HG03521 (cell line): ENCODE measurements around the gene APOL2.
"Not testable (repeated sequence)": the region's sequence is repeated elsewhere in the genome, so short reads cannot be mapped to it uniquely, and the experiment has no call there.

ENCODE experiments used
- ATAC-seq: cut with Tn5 transposase; IDR thresholded peaks from one replicate; pipeline ENCODE4 v1.9.1; 2021; ENCODE audit warnings: mild to moderate bottlenecking, moderate library complexity; ENCODE audit not compliant: unreplicated experiment

Gene APOL2

DNA sequence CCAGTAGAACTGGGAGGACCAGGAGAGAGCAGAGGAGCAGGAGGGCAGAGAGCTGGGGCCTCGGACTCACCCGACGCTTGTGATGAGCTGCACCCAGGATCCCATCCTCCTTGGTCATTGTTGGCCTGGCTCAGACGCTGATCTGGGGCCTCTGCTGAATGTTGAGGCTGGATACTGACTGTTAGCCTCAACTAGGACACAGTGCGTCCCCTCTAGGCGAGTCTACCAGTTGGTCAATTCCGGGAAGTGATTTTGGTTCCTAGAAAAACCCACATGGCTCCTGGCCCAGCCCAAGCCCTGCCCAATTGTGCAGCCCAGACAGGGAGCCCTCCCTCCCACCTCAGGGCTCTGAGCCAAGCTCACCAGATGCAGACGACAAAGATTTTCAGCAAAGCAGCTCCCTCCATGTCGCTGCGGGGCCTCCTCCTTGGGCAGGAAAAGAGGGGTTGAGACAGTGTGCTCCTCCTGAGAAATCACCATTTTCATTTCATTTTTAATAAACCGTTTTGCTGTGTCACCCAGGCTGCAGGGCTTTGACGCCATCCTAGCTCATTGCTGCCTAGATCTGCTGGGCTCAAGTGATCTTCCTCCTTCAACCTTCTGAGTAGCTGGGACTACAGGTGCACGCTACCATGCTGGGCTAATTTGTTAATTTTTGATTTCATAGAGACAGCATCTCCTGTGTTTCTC lies 37.6 kb downstream of the APOL2 start, which contains the start of gene APOL4:
Gene APOL4 (minus strand): TSS at position 180 of the 690 bp plus-strand sequence. CDS start 75 bp downstream, at position 105.
- ATAC-seq, result no peak

DNA sequence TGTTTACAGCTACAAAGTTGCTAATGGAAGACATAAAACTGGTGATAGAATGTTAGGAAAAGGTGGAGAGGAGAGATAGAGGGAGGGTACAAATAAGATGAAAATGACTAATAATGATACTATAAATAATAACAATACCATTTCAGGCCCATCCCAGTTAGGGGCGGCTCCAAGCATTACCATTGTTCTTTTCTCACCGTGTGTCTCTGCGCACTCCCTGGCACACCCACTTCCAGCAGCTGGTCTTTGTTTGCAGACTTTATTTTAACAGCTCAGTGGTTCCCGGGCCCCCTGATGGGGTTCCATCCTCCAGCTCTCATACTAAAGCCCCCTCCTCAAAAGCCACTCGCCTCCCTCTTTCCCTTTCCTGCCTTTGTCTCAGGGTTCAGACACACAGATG lies 38.3 kb downstream of the APOL2 start:
- not testable (repeated sequence) for ATAC-seq

DNA sequence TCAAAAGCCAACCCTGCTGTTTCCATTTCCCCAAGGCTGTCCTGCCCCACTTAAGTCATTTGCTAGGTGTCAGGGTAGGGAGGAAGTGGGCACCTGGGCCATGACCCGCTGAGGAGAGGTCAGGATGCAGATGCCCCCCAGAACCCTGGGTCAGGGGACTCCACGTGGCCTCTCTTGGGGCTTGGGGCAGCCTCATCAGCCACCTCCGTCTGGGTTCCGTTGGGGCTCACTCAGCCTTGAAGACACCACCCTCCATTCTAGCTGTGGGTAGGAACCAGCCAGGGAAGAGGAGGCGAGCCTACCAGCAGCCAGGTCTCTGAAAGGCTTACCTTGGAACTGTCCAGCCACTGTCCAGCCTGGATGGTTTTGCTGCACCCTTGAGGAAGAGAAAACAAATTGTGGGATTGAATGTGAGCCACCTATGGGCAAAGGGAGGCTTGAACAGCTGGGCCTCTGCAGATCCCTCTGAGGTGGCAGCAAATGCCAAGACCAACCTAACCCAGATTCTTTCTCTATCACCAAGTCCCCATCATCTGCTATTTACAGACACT lies 40.3 kb downstream of the APOL2 start:
- ATAC-seq, result no peak

DNA sequence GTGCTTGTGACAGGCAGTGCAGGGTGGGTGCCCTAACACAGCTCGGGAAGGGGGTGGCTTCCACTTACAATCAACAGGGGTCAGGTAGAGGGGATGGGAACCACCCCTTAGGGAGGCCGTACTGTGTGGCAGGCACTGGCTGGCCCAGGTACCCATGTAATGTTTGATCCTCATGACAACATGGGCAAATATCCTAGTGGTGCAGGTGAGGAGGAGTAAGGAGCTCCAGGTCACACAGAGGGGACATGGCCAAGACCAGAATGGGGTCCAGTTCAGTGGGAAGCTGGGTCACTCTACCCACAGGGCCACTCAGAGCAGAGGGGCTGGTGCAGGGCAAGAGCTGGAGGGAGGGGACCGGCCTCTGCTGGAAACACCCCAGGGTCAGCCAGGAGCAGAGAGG lies 40.8 kb downstream of the APOL2 start:
- no peak for ATAC-seq

DNA sequence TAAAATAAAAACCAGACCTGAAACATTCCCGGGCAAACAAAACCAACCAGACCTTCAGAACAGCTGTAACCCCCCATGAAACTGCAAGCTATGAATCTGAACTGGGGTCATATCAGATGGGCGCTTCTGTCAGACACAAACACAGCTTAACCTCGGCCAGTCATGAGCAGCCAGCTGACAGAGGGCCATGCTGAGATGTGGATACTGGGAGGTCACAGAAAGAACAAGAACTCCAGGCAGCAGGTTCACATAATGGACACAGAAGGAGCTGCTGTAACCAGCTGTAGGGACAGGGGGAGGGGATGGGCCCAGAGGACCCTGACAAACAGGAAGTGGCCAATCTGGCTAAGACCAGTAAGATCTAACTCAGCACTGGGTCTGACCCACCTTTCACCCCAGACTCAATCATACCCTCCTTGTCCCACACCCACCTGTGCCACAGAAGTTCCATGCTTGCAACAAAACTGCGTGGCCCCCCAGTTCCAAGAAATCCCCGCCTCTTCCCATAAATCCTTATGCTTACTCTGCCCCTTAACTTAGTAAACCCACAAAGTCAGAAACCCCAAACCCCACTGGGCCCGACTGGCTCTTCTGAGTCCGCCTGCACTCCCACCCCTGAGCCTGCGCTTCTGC lies 41.7 kb downstream of the APOL2 start:
- no peak for ATAC-seq

DNA sequence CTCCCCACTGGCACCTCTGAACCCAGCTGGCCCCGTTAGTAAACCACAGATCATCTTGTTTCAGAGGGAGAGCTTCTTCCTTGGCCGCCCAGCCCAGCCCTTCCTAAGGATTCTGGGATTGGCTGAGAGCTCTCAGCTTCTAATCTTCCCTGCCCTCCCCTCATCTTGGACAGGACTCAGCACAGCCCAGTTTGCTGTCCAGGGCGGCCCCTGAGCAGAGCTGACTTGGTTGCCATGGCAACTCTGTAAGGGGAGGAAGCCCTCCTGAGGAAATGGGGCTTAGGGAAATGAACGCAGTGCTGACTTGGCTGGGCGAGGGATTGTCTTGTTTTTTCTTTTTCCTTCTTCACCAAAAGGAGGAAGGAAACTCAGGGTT lies 42.3 kb downstream of the APOL2 start:
- no peak for ATAC-seq

DNA sequence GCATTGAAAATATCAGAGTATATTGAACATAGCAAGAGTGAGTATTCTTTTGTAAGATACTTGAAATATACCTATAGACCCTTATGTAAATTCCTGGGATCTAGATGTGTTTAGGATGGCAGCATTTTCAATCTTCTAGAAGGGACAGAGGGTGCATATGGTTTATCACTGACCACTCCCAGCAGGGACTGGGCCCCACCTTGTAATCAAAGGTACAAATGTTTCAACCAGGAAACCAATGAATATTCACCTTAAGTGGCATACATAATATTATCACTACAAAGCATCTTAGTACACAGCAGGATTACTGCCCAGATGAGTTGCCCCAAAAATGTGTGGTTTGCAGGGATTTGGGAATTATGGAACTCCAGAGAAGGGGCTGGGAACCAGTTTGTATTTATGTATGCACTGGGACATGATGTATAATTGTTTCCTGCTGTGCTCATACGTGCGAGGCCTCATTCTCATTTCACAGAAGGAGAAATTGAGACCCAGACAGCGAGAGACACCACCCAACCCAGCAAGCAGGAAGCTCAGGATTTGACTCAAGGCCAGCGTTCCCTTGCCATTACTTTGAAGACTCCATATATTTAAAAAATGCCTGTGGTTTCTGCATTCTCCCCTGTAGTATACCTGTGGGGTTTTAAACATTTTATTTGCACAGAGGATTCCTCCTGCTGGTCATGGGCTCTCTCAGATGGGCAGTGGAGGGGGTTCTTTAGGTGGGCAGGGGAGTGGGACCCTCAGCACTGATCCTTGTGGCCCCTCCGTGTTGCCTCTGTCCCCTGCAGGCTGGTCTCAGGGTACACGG lies 42.9 kb downstream of the APOL2 start:
- ATAC-seq, result no peak

DNA sequence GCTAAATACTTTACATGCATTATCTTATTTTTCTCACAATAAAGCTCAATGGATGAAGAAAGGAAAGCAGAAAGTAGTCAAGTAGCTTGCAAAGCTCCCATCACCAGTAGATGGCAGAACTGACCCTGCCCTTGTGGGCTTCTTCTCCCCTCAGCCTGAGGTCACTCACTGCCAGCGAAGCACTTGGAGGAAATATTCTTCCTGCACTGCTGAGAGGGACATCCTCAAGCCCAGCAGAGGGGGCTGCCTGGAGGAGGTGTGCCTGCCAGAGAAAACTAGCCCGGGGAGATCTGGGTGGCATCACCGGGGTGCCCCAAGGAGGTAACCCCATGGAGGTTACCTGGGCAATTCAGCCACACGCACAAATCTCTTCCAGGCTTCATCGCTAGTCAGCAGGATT lies 44.4 kb downstream of the APOL2 start:
- no peak for ATAC-seq

DNA sequence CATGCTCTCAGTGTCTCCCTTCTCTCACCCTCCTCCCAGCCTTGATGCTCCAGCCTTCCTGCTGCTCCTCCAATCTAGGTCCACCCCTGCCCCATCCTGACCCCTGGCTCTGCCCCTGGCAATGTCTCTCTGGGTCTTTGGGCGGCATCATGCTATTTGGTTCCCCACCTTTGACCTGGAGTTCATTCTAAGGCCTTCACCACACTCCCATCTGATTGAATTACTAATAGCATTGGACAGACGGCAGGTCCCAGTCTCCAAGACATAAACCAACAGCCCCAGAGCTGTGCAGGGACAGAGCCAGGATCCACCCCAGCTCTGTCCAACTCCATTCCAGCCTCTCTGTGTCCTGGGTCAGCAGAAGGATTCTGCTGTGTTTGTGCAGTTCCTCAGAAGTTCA lies 44.9 kb downstream of the APOL2 start:
- ATAC-seq, result no peak

DNA sequence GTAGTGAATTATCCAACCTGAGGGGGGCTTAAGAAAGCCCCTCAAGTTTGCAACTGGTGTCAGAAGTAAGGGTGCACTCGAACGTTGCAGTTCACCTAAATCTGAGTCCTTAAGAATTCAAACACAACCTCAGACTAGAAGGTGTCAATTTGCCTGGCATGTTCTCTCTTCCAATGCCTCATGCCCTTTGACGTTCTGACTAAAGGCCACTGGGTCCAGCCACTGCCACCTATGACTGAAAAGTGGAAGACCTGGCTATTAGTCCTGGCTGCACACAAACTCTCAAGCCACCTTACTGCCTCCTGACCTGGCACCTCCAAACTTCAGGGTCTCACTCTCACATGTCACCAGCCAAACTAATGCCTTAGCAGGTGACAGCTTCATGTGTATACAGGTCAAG lies 45.8 kb downstream of the APOL2 start:
- no peak for ATAC-seq

DNA sequence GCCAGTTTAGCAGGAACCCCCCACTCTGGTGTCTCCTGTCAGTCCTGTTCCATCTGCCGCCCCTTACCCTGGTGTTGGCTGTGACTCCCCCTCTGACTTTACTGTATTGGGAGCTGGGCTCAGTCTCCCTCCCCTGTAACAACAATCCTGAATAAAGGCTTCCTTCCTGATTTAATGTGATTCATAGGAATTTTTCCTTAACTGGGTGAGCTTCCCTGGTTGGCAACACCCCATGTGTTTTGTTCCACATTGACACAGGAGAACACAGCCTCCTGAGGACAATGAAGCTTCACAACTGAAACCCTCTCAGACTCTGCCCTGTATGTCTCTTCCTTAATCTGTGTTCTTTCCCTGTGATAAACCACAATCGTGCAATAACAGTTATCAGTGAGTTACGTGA lies 46.2 kb downstream of the APOL2 start:
- ATAC-seq, result no peak

DNA sequence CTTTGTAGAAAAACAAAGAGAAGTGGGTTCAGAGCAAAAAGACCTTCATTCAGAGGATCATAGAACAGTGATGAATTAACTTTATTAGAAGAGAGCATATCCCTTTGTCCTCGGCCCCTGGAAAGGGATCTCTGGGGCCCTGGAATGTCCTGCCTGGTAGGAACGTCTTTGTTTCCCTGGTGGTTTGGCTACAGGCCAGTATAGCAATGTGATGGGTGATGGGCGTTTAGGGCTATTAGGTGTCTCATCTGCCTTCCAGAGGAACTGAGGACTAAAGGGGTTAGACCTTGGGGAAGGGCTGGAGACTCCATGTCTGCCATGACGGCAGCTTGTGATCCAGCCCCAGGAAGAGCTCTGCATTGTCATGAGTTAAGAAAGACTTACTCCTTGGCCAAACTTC lies 46.8 kb downstream of the APOL2 start:
- no peak for ATAC-seq

DNA sequence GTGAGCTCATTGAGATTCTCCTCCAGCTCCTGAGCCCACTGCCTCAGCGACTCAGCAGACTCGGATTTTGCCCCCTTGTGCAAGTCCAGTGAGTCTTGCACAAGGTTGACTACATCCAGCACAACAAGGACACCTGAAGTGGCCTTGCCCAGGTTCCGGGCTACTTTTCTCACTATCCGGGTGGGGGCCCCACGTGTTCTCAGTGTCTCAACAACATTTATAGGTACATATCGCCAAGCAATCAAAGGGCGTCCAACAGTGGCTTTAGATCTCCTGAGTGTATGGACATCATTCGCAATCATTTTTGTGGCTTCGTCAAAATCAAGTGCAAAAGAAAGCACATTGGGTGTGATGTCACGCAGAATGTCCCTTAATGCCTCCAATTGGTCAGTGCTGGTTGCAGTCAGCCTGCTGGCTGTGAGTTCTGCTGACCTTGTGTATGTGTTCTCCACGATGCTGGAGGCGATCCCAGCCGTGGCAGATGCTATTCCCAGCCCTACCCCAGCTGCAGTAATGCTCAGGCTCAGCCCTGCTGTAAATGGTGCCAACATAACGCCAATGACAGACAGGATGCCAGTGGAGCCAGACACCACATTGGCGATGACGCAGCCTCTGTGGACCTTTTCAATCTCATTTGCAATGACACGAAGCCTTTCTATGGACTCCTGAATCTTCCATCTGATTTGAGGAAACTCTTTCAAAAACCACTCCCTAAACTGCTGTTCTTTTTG lies 48.1 kb downstream of the APOL2 start:
- ATAC-seq, result no peak

DNA sequence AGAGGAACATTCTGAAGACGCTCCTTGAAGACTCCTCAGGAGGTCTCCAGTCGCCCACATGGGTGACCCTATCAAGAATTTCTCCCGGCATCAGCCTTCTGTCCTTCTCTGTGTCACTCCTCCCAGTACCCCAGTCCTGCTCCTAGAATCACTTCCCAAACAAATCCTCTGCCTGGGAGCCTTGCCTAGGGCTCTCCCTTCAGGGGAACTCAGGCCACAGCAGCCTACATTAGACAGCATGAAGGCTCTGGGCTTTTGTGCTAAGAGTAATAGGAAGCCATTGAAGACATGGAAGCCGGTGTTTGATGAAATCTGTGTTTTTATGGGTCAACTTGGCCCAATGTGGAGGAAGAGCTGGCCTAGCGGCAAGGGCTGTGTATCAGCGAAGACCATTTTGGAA lies 51.5 kb downstream of the APOL2 start:
- not testable (repeated sequence) for ATAC-seq

DNA sequence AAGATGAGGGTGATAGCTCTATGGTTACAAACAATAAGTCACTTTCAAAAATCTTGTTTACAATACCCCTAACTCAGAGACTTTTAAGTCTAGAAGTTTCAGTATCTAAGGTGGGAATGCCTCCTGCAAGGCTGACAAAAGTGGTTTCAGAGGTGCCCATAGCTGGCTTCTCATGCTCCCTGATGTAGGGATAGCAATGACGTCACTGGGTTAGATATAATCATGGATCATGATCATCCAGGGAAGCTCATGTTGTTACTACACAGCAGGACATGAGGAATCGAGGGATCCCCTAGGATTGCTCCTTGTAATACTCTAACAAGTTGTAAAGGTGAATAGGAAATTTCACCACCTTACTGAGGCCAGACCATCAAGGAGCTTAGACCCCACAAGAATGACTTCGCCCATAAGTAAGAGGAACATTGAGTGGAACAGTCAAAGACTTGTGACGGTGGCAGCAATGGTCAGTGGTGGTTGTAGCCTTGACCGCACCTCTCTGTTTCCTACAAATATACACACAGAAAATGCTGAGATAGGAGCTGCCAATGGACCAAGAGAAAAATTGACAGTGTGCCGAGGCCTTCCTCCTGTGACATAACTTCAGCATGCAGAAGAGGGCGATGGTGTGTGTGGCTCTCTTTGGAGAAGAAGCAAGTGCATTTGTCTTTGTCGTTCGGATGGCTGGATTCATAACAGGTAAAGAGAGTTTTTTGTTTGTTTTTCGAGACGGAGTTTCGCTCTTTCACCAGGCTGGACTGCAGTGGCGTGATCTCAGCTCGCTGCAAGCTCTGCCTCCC lies 53.3 kb downstream of the APOL2 start:
- ATAC-seq, result no peak

DNA sequence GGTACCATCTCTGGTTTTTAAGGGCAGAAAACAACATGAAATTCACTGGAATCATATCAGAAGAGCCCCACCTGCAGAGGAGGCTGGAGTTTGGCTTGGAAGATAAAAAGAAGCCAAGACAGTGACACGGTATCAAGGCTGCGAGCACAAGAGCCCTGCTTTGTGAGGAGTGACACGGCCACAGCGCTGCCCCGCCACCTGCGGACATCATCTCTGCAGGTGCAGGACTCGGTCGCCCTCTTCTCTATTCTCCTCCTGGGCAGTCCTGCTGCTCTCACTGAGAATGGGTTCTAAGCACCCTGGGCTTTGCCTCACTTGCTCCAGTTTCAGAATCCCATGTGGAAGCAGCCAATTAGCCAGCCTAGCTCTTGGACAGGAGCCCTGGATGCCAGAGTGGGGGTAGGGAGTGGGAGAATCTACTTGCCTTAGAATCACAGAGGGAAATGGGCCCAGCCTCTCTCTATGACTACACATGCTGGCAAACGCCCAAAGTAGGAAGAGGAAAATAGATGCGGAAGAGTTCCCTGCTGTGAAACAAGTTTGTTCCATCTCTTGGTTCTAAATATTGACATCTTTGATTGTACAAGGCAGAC lies 54.8 kb downstream of the APOL2 start:
- no peak for ATAC-seq

DNA sequence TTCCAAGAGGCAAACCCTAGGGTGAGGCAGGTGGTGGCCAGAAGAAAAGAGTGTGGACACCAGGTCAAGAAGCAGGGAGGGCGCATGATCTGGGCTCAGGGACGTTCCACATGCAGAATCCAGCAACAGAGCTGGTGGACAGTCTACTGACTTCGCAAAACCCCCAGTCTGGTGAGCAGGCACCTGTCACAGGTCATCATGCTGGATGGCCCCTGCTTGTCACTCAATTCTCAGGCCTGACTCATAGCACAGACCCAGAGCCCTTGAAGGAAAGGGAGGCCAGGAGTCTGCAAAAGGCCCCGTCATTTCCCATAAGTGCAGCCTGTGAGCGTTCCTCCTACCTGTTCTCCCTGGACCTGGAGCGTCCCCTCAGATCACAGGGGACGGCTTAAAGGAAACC lies 55.9 kb downstream of the APOL2 start:
- no peak for ATAC-seq

DNA sequence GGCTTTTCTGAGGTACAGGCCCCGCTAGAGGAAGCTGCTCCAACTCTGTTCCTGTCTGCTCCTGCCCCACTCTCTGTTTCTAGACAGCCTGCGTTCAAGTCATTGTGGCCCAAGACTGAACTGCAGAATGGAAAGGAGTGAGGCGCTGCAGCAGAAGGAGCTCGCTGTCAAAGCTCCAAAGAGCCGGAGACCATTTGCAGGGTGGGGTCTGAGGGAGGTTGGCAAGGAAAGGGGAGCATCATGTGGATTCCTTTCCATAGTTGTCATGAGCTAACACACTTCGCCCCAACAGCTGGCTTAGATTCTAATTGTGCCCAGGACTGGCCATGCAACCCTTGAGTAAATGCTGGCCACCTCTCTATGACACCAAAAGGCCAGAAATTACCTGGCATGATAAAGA lies 56.5 kb downstream of the APOL2 start:
- ATAC-seq, result no peak

DNA sequence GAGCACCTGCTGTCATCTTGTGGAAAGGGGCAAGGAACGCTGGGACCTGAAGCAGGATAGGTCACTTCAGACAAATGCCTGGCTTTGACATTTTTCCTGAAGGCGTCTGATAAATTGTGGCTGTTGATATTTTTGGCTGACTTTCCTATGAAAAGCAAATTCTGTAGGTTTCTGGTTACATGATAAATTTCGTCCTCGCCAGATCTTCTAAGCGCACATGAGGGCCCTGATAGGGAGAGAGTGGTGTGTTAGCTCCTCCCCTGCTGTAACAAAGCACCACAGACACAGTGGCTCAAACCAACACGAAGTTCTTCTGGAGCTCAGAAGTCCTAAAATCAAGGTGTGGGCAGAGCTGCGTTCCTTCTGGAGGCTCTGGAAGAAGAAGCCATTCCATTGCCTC lies 57.3 kb downstream of the APOL2 start:
- ATAC-seq, result no peak

DNA sequence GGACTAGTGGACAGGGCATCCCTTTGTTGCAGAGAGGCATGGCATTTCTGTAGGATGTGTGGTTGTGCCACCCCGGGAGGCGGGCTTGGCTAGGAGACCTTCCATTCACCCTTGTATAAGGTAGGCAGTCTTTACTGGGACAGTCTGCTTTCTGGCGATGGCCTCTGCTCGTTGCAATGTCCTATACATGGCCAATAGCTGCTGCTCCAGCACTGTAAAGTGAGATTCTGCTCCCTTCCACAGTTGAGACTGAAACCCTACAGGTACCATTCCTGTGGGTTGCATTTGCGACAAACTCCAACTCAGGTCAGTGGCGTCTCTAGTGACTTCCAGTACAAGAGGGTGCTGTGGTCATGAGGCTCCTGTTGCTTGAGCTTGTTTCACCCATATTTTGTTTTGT lies 58.4 kb downstream of the APOL2 start:
- ATAC-seq, result no peak
